ENCODE measurements around the gene JAK2.
"Not testable (repeated sequence)": the region's sequence is repeated elsewhere in the genome, so short reads cannot be mapped to it uniquely, and the experiment has no call there.

Gene JAK2

DNA sequence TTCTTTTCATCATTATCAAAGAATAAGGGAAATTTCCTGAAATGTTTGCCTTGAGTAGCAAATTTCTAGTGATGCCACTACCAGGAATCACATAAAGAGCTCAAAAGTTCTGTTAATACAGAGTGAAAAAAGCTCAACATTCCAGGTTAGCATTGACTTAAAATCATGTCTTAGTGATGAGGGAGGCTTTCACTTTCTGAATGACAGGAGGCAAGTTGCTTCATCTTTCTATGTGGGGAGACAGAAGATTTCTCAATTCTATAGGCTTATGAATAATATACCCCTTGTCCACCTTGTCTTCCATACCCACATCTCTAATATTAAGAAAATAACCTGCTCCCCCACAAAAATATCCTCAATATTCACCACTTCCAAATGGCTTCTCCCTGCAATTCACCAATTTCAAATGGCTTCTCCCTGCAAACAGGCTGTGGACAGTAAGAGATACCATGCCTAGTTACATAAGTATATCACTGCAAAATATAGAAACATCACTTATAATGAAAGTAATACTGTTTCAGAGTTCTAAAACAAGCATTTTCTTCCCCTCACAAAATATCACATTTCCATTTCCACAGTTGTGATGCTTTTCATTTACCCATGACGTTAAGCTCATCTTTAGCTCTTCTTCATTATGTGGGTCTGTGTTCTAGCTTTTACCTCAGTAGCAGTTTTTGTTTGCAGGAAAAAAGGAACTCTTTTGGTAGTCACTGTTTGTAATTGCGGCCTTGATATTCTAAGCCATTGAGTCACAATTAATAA lies 2.2 kb upstream of the JAK2 start:
- DNase-seq, result no peak

DNA sequence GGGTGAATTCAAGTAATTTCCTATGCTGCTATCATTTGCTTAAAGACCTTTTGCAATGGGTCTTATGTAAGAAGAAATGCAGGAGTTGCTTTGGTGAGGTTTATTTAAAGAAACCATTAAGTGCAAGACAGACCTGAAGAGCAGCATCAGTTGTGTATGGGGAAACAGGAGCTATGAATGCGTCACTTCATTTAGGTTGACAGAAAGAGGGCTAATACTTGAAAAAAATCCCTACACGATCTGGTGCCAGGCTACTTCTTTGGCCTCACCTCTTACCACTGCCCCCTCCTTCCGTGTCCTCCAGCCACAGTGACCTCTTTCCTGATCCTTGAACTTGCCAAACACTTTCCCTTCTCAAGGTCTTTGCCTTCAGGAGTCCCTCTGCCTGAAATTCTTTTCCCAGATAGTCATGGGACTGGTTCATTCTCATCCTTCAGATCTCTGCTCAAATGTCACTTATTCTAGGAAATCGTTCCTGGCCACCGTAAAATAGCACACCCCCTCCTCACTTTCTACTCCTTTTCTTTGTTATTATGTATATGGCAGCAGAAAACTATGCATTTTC lies 1.4 kb upstream of the JAK2 start:
- no peak for DNase-seq

GRCh38 chr9:4984171-4984620 lies 876 bp upstream of the JAK2 start:
- DNase-seq, result no peak

DNA sequence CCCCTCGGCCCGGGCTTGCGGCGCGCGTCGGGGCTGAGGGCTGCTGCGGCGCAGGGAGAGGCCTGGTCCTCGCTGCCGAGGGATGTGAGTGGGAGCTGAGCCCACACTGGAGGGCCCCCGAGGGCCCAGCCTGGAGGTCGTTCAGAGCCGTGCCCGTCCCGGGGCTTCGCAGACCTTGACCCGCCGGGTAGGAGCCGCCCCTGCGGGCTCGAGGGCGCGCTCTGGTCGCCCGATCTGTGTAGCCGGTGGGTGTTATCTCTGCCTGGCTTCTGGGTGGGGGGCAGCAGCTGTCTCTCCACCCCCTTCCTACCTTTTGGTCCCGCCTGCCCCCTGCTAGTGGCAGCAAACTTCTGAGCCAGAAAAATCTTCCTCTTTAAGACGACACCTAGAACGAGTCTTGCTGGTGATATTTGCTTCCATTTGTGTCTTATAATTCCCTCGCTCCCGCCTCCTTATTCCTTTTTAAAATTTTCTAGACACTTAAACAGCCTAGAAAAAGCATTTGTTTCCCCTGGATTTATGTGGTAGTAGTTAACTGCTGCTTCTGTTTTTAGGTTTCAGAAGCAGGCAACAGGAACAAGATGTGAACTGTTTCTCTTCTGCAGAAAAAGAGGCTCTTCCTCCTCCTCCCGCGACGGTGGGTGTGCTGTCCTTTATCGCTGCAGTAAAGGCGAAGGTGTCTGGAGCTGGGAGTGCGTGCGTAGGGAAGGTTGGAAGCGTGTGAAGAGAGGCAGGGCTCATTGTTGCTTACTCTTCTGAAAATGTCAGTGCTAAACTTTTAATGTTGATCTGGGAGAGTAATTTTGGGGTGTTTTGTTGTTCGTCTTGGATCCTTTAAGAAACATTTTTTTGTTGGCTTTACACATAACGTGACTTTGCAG lies 554 bp downstream of the JAK2 start:
- no peak for DNase-seq

GRCh38 chr9:4986296-4986695 lies 1.2 kb downstream of the JAK2 start:
- DNase-seq, result no peak

DNA sequence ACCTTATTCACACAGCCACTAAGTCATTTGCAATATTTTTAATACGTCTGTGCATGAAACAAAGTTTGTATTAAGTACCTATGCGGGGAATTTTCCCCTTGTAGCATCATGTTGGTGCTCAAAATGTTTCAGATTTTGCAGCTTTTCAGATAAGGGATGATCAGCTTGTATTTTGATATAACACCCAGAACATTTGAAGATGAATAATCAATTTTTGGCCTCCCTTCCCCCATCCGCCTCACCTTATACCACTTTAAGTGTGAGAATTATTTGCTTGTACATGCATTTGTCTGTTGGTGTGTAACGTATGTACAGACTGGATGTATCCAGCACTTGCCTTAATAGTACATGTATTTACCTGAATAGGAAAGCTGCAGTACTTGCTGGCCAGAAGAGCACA lies 1.7 kb downstream of the JAK2 start:
- DNase-seq, result no peak

GRCh38 chr9:4987961-4988421 lies 2.9 kb downstream of the JAK2 start:
- DNase-seq, result peak; percentile 68

GRCh38 chr9:4992872-4993271 lies 7.8 kb downstream of the JAK2 start:
- DNase-seq, result no peak

DNA sequence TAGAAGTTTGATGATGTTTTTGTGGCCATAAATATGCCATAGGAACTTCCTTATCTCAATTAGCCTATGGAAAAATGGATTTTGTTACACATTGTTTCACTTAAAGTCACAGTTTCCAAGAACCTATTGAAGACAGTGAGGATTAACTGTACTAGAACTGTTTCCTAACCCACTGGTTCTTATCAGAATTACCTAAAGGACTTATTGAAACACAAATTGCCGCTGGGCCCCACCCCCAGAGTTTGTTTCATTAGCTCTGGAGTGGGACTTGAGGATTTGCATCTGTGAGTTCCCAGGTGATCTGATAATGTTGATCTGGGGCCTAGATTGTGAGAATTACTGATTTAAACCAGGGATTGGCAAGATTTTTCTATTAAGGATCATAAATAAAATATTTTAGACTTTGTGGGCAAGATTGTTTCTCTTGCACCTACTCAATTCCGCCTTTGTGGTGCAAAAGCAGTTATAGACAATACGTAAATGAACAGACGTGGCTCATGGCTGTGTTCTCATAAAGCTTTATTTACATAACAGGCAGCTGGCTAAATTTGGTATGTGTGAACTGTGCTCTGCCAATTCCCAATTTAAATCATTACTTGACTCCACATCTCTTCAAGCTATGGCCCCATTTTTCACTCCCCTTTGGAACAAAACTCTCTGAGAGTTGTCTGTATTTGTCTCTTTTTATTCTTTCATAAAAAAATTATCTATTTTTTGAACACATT lies 9.3 kb downstream of the JAK2 start:
- no peak for DNase-seq

DNA sequence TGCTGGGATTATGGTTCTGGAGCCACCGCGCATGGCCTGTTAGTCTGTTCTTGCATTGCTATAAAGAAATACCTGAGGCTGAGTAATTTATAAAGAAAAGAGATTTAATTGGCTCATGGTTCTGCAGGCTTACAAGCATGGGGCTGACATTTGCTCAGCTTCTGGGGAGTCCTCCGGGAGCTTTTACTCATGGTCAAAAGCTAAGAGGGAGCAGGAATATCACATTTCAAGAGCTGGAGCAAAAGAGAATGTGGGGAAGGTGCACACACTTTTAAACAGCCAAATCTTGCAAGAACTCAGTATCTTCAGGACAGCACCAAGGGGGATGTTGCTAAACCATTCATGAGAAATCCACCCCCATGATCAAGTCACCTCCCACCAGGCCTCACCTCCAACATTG lies 12.1 kb downstream of the JAK2 start:
- DNase-seq, result no peak

- DNase-seq, result no peak
These were observed 12.6 kb downstream of the JAK2 start for GRCh38 chr9:4997631-4998030.

DNA sequence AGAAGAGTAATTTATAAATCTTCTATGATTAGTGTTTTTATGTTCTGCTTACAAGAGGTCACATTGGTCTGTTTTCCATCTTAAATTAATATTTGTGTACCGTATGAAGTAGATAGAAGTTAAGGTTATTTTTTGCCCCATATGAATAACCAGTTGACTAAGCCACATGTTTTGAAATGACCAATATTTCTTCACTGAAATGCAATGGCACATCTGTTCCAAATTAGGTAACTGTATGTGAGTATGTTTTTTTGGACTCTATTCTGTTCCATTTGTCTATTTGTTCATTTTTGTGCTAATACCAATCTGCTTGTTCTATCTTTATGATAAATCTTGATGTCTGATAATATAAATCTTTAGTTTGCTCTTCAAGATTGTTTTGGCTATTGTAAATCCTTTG lies 17.7 kb downstream of the JAK2 start:
- DNase-seq, result no peak

DNA sequence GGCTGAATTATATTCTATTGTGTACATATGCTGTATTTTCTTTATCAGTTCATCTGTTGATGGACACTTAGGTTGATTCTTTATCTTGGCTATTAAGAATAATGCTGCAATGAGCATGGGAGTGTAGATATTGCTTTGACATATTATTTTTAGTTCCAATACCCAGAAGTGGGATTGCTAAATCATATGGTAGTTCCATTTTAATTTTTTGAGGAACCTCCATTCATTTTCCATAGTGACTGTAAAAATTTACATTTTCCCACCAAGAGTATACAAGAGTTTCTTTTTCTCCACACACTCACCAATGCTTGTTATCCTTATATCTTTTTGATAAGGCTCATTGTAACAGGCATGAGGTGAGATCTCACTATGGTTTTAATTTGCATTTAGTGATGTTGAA lies 19.4 kb downstream of the JAK2 start:
- no peak for DNase-seq

- DNase-seq, result no peak
These were observed 23.1 kb downstream of the JAK2 start for GRCh38 chr9:5008202-5008601.

GRCh38 chr9:5013374-5013773 lies 28.3 kb downstream of the JAK2 start:
- no peak for DNase-seq

- DNase-seq, result no peak
These were observed 30.9 kb downstream of the JAK2 start for GRCh38 chr9:5015934-5016333.

- DNase-seq, result no peak
These were observed 40.3 kb downstream of the JAK2 start for GRCh38 chr9:5025416-5025815.

- DNase-seq, result not testable (repeated sequence)
These were observed 46.9 kb downstream of the JAK2 start for GRCh38 chr9:5031941-5032340.

DNA sequence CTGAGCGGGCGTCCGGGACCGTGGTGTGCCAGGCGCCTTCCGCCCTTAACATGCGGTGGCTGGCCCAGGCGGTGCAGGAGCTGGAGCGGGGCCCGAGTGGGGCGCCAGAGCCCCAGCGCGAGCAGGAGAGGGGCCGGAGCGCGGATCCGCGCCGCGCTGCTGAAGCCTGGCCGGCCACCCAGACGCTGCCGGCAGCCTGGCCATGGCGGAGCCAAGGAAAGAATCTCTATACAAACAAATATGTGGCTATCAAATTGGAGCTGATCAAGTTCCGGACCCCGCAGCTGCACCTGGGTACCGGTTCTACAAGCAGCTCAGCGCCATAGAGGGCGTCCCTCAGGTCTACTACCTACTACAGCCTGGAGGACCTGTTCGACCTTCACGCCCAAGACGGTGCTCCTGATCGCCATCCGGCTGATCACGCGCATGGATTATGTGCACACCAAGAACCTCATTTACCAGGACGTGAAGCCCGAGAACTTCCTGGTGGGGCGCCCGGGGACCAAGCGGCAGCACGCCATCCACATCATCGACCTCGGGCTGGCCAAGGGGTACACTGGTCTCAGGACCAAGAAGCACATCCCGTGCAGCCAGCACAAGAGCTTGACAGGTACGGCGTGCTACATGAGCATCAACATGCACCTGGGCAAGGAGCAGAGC lies 55.8 kb downstream of the JAK2 start:
- DNase-seq, result no peak

- DNase-seq, result no peak
These were observed 56.5 kb downstream of the JAK2 start for GRCh38 chr9:5041390-5042115.

- no peak for DNase-seq
These were observed 57.6 kb downstream of the JAK2 start for GRCh38 chr9:5042661-5043178.

GRCh38 chr9:5043381-5043780 lies 58.3 kb downstream of the JAK2 start:
- no peak for DNase-seq
